ENCODE data around the gene DTYMK.

The DTYMK gene

GRCh38 chr2:241637795-241638660, 48.6 kb downstream of the DTYMK start:
- in situ Hi-C loops (cut with HindIII; ENCODE audit: low sequenced_read_pairs), result no loop called here
- TF ChIP-seq CTCF (IDR thresholded peaks at IDR 0.05; ENCODE audit: low read depth, low read length), result no peak
- DNase-seq (ENCODE audit: low read depth, low spot score), result peak; percentile 8
- H3K4me3 ChIP-seq (ENCODE audit: low read depth, low read length), result peak overlapping the region; percentile 75

- no peak for TF ChIP-seq CTCF (IDR thresholded peaks at IDR 0.05; ENCODE audit: low read depth, low read length)
Measured at GRCh38 chr2:241637018-241637794, 49.4 kb downstream of the DTYMK start, which contains the start of the genes ATG4B and THAP4. ATG4B (plus strand) TSS chr2:241637693; CDS start chr2:241637715, 22 bp downstream. THAP4 (minus strand) TSS chr2:241637158; CDS start chr2:241637017, 141 bp downstream.

GRCh38 chr2:241636182-241637017, 50.2 kb downstream of the DTYMK start:
- in situ Hi-C loops (cut with HindIII; ENCODE audit: low sequenced_read_pairs), result no loop called here
- H3K4me3 ChIP-seq (ENCODE audit: low read depth, low read length), result peak overlapping the region; percentile 75
- DNase-seq (ENCODE audit: low read depth, low spot score), result peak; percentile 32
- no peak for TF ChIP-seq CTCF (IDR thresholded peaks at IDR 0.05; ENCODE audit: low read depth, low read length)

More at GRCh38 chr2:241637018-241637794, 49.4 kb downstream of the DTYMK start, which contains the start of the genes ATG4B and THAP4:
- peak within 1 kb of the TSS; percentile 75 for H3K4me3 ChIP-seq (ENCODE audit: low read depth, low read length)
- in situ Hi-C loops (cut with HindIII; ENCODE audit: low sequenced_read_pairs), result no loop called here
- peak; percentile 89 for DNase-seq (ENCODE audit: low read depth, low spot score)

- peak overlapping the region; percentile 75 for H3K4me3 ChIP-seq (ENCODE audit: low read depth, low read length)
- in situ Hi-C loops (cut with HindIII; ENCODE audit: low sequenced_read_pairs), result no loop called here
- TF ChIP-seq CTCF (IDR thresholded peaks at IDR 0.05; ENCODE audit: low read depth, low read length), result no peak
- no peak for DNase-seq (ENCODE audit: low read depth, low spot score)
Measured at GRCh38 chr2:241635756-241636155, 50.9 kb downstream of the DTYMK start.

GRCh38 chr2:241633561-241633960, 53.1 kb downstream of the DTYMK start:
- in situ Hi-C loops (cut with HindIII; ENCODE audit: low sequenced_read_pairs), result no loop called here
- no peak for DNase-seq (ENCODE audit: low read depth, low spot score)
- TF ChIP-seq CTCF (IDR thresholded peaks at IDR 0.05; ENCODE audit: low read depth, low read length), result no peak
- H3K4me3 ChIP-seq (ENCODE audit: low read depth, low read length), result no peak overlapping the region
